Vagina (tissue), 2 donors: Measurements from ENCODE around the gene PRKCQ.

Experiments
- CTCF ChIP-seq, 3 experiments: fragments of 450-650 bp in 2 of 3; fragments of 200-600 bp in 1 of 3; sonication (generic) in 1 of 3; IDR thresholded peaks; one replicate each; pipeline ENCODE4 v1.5.1; 2017 to 2019; ENCODE audit warnings: antibody characterized with exemption in 3 of 3, mild to moderate bottlenecking in 2 of 3, moderate library complexity in 2 of 3
- POLR2AphosphoS5 ChIP-seq, 2 donors: sonication (generic); formaldehyde crosslinking; IDR thresholded peaks; one replicate each; pipeline ENCODE4 v1.9.0; 2017; ENCODE audit warnings: antibody characterized with exemption in 2 of 2, mild to moderate bottlenecking in 2 of 2, low read depth in 1 of 2; ENCODE audit not compliant: insufficient read depth in 1 of 2

- no peak for TF ChIP-seq CTCF (IDR thresholded peaks at IDR 0.05)
- no peak for TF ChIP-seq POLR2AphosphoS5 (IDR thresholded peaks at IDR 0.05; ENCODE audit: insufficient read depth in 1 of 2, low read depth in 1 of 2)
Measured at GRCh38 chr10:6398399-6398798, 181.7 kb downstream of the PRKCQ start.
